Breast epithelium (tissue), 3 donors: ENCODE measurements around the gene ANGPTL2.

Source experiments
- CTCF ChIP-seq, 3 donors: fragments of 450-650 bp; IDR thresholded peaks; one replicate each; pipeline ENCODE4 v1.5.1; 2016 to 2017; ENCODE audit warnings: antibody characterized with exemption in 3 of 3, mild to moderate bottlenecking in 3 of 3, moderate library complexity in 3 of 3
- POLR2A ChIP-seq: fragments of 450-650 bp; IDR thresholded peaks from one replicate; pipeline ENCODE4 v1.6.1; 2016; ENCODE audit warnings: antibody characterized with exemption, mild to moderate bottlenecking, moderate library complexity

- TF ChIP-seq CTCF (IDR thresholded peaks at IDR 0.05) (no peak), POLR2A (no peak)
These were observed 42.7 kb upstream of the ANGPTL2 start for GRCh38 chr9:127165116-127165515.
